Natural killer cell treated with Interleukin-12 subunit alpha and Interleukin-12 subunit beta and Interleukin-15 and Interleukin-18, amount 100 ng/mL, for 72 hours (primary cell): Measurements from ENCODE around the gene BPIFB6. TPM values are rescaled to one million over a fixed set of nuclear protein-coding genes. Genes with fewer than 3 reads are reported as not detected.

Experiments used
- ATAC-seq, 2 donors: fragments of 150-1000 bp; cut with Tn5 transposase in 1 of 2; sonication (Bioruptor Pico), chemical (Tn5 transposase) in 1 of 2; 2 replicates each; pipeline ENCODE4 v1.10.0; 2021
- DNase-seq: peaks from one replicate; pipeline ENCODE4 v3.0.0; 2022; ENCODE audit warnings: low spot score
- H3K27ac Mint-ChIP-seq, 2 donors: 1 replicate in 1 of 2; 2 replicates in 1 of 2; pipeline ENCODE4 v1.8.0; 2022; ENCODE audit warnings: mixed read lengths in 2 of 2, mild to moderate bottlenecking in 1 of 2, moderate library complexity in 1 of 2
- H3K27me3 Mint-ChIP-seq, 2 donors: 1 replicate in 1 of 2; 2 replicates in 1 of 2; pipeline ENCODE4 v1.8.0; 2022; ENCODE audit warnings: mixed read lengths in 2 of 2
- H3K36me3 Mint-ChIP-seq: one replicate; pipeline ENCODE4 v1.8.0; 2022; ENCODE audit warnings: mixed read lengths
- H3K4me1 Mint-ChIP-seq, 2 donors: 1 replicate in 1 of 2; 2 replicates in 1 of 2; pipeline ENCODE4 v1.8.0; 2022; ENCODE audit warnings: low read depth in 2 of 2, mixed read lengths in 2 of 2, mild to moderate bottlenecking in 1 of 2
- H3K4me3 Mint-ChIP-seq: one replicate; pipeline ENCODE4 v1.8.0; 2022; ENCODE audit warnings: mixed read lengths
- H3K9me3 Mint-ChIP-seq: 2 replicates; pipeline ENCODE4 v1.8.0; 2022; ENCODE audit warnings: mixed read lengths
- total RNA-seq, 2 donors: library from RNA; stranded (reverse); gene quantifications; one replicate each; pipeline ENCODE4 v1.2.3, GENCODE V29; 2022

BPIFB6 gene
- total RNA-seq, 2 donors from 2014 or later: not detected

- H3K27me3 Mint-ChIP-seq: peaks cover 0 to 2% of the 10 kb centered on the region in 2 donors
- DNase-seq: no peak
- H3K27ac Mint-ChIP-seq: no peak overlapping the region
- ATAC-seq: no peak
- peaks cover 0 to 5% of the 10 kb centered on the region in 2 donors for H3K4me1 Mint-ChIP-seq
- H3K4me3 Mint-ChIP-seq: no peak overlapping the region
- H3K36me3 Mint-ChIP-seq: no peaks in the 10 kb centered on the region
- no peaks in the 10 kb centered on the region for H3K9me3 Mint-ChIP-seq
These were observed 14.8 kb upstream of the BPIFB6 start for GRCh38 chr20:33016581-33017109.

- no peak overlapping the region for H3K27ac Mint-ChIP-seq
- no peaks in the 10 kb centered on the region for H3K36me3 Mint-ChIP-seq
- no peaks in the 10 kb centered on the region for H3K9me3 Mint-ChIP-seq
- no peak overlapping the region for H3K4me3 Mint-ChIP-seq
- ATAC-seq (no peak), DNase-seq (no peak)
- peaks cover 0 to 5% of the 10 kb centered on the region in 2 donors for H3K4me1 Mint-ChIP-seq
- H3K27me3 Mint-ChIP-seq: peaks cover 0 to 2% of the 10 kb centered on the region in 2 donors
These were observed 13.9 kb upstream of the BPIFB6 start for GRCh38 chr20:33017542-33017941.

- Mint-ChIP-seq H3K36me3 (no peaks in the 10 kb centered on the region), H3K27ac (no peak overlapping the region), H3K4me1 (peaks cover 0 to 5% of the 10 kb centered on the region in 2 donors), H3K27me3 (peaks cover 0 to 2% of the 10 kb centered on the region in 2 donors), H3K4me3 (no peak overlapping the region), H3K9me3 (no peaks in the 10 kb centered on the region)
- ATAC-seq (no peak), DNase-seq (no peak)
These were observed 13.1 kb upstream of the BPIFB6 start for GRCh38 chr20:33018169-33018931.

GRCh38 chr20:33019465-33020277, 11.8 kb upstream of the BPIFB6 start:
- ATAC-seq: no peak
- no peak overlapping the region for H3K27ac Mint-ChIP-seq

GRCh38 chr20:33020278-33021161, 10.9 kb upstream of the BPIFB6 start:
- Mint-ChIP-seq H3K36me3 (no peaks in the 10 kb centered on the region), H3K27ac (no peak overlapping the region), H3K4me3 (no peak overlapping the region), H3K27me3 (no peaks in the 10 kb centered on the region), H3K4me1 (no peaks in the 10 kb centered on the region), H3K9me3 (no peaks in the 10 kb centered on the region)
- ATAC-seq: no peak
- no peak for DNase-seq

More at GRCh38 chr20:33019465-33020277, 11.8 kb upstream of the BPIFB6 start:
- Mint-ChIP-seq H3K9me3 (no peaks in the 10 kb centered on the region), H3K27me3 (peaks cover 0 to 2% of the 10 kb centered on the region in 2 donors), H3K36me3 (no peaks in the 10 kb centered on the region), H3K4me3 (no peak overlapping the region), H3K4me1 (peaks cover 0 to 1% of the 10 kb centered on the region in 2 donors)
- DNase-seq: no peak

- ATAC-seq: no peak
- DNase-seq: no peak
- Mint-ChIP-seq H3K27me3 (no peaks in the 10 kb centered on the region), H3K36me3 (no peaks in the 10 kb centered on the region), H3K9me3 (no peaks in the 10 kb centered on the region), H3K27ac (no peak overlapping the region), H3K4me3 (no peak overlapping the region), H3K4me1 (no peaks in the 10 kb centered on the region)
These were observed 9.6 kb upstream of the BPIFB6 start for GRCh38 chr20:33021879-33022278.

- Mint-ChIP-seq H3K27me3 (no peaks in the 10 kb centered on the region), H3K4me3 (no peak overlapping the region), H3K4me1 (no peaks in the 10 kb centered on the region), H3K27ac (no peak overlapping the region), H3K36me3 (no peaks in the 10 kb centered on the region), H3K9me3 (no peaks in the 10 kb centered on the region)
- no peak for ATAC-seq
- no peak for DNase-seq
These were observed 9.2 kb upstream of the BPIFB6 start for GRCh38 chr20:33022289-33022688.

- Mint-ChIP-seq H3K4me3 (no peak overlapping the region), H3K9me3 (no peaks in the 10 kb centered on the region), H3K36me3 (no peaks in the 10 kb centered on the region), H3K4me1 (no peaks in the 10 kb centered on the region), H3K27ac (no peak overlapping the region), H3K27me3 (no peaks in the 10 kb centered on the region)
- ATAC-seq: no peak
- DNase-seq: no peak
These were observed 8.6 kb upstream of the BPIFB6 start for GRCh38 chr20:33022694-33023438.

GRCh38 chr20:33023439-33024242, 7.8 kb upstream of the BPIFB6 start:
- Mint-ChIP-seq H3K27ac (no peak overlapping the region), H3K27me3 (no peaks in the 10 kb centered on the region), H3K9me3 (no peaks in the 10 kb centered on the region), H3K36me3 (no peaks in the 10 kb centered on the region), H3K4me1 (no peaks in the 10 kb centered on the region), H3K4me3 (no peak overlapping the region)
- DNase-seq (no peak), ATAC-seq (no peak)

- no peaks in the 10 kb centered on the region for H3K27me3 Mint-ChIP-seq
- DNase-seq: no peak
These were observed 7.2 kb upstream of the BPIFB6 start for GRCh38 chr20:33024243-33024560.

GRCh38 chr20:33024609-33025317, 6.7 kb upstream of the BPIFB6 start:
- Mint-ChIP-seq H3K36me3 (no peaks in the 10 kb centered on the region), H3K4me1 (no peaks in the 10 kb centered on the region), H3K27ac (no peak overlapping the region), H3K9me3 (no peaks in the 10 kb centered on the region), H3K27me3 (no peaks in the 10 kb centered on the region), H3K4me3 (no peak overlapping the region)
- no peak for ATAC-seq
- no peak for DNase-seq

More at GRCh38 chr20:33024243-33024560, 7.2 kb upstream of the BPIFB6 start:
- ATAC-seq: no peak
- Mint-ChIP-seq H3K4me3 (no peak overlapping the region), H3K9me3 (no peaks in the 10 kb centered on the region), H3K27ac (no peak overlapping the region), H3K4me1 (no peaks in the 10 kb centered on the region), H3K36me3 (no peaks in the 10 kb centered on the region)

- Mint-ChIP-seq H3K36me3 (no peaks in the 10 kb centered on the region), H3K4me3 (no peak overlapping the region), H3K9me3 (no peaks in the 10 kb centered on the region), H3K4me1 (no peaks in the 10 kb centered on the region), H3K27me3 (no peaks in the 10 kb centered on the region), H3K27ac (no peak overlapping the region)
- ATAC-seq (no peak), DNase-seq (no peak)
These were observed 6.1 kb upstream of the BPIFB6 start for GRCh38 chr20:33025318-33025876.
